EH (cell line): Measurements from ENCODE around the gene TEX10.

Experiments
- DNase-seq: peaks from one replicate; pipeline ENCODE4 v3.0.0-alpha.2; 2015; ENCODE audit warnings: low read depth

Gene TEX10

DNA sequence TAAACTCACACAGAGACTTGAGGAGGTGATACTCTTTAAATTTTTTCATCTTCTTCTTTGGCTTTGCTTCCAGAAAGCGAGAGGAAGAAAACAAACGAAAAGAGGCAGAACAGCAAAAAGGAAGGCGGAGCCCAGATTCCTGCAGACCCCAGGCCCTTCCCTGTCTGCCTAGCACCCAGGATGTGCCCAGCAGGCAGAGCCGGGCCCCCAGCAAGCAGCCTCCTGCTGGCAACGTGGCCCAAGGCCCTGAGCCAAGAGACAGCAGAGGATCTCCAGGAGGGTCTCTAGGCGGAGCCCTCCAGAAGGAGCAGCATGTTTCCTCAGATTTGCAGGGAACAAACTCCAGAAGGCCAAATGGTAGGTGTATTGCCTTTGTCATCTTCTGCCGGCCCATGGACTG is 68.5 kb downstream of the TEX10 start:
- no peak for DNase-seq

DNA sequence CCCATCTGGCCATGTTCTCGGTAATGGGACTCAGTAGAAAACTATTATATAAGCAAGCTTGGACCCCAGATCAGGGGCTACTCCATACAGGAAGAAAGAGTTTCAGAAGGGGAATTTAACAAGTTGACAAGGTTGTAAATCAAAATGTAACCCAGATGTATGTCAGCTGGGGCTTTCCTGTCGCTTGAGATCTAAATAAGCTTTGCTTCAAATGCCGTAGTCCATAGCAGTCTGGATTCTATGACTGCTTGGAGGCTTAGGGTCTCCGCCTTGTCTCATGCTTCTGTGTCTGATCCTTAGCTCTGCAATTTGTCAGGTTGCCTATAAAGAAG is 70.4 kb downstream of the TEX10 start:
- no peak for DNase-seq

DNA sequence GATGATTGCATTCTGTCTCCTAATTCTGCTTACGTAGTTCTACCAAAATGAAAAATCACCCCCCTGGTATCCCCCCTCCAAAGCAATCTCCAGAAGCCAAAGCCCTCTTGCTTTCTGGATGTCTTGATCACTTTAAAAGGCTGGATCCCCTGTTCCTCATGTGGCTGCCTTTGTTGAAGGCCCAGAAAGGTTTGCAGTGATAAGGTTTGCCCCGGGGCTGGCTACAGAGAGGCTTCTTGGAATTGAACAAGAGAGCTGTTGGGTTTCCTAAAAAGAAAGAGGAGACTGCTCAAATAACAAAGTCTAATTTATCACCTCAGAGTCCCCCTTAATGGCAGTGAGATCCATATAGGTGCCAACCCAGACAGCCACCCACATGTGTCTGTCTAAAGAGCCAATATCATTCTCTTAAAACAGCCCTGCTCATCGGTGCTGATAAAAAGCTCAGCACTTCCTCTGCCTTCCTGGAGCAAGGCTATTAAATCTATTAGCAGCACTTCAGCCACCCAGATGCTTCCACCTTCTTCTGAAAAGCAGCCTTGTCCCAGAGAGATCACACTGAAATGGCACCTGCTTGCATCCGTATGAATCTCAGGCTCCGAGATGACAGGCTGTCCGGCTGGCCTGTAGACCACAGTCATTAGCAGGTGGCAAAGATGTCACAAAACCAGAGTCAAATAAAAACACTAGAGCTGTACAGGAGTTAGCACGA is 70.9 kb downstream of the TEX10 start:
- no peak for DNase-seq

DNA sequence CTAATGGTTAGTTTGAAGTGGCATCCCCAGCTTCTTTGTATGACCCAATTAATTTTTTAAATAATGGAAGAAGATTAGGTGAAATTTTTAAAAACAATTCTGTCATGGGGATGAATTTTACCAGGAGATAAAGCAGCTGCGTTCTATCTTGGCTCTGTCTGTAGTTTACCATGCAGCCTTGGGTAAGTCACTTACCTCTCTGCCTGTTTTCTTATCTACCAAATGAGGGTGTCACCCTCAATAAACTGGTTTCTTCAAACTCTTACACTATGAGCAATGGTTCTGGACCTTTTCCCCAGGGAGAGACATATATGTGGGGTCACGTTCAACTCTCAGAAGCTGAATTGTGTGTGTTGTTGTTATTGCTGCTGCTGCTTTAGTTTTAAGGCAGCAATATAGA is 71.7 kb downstream of the TEX10 start:
- DNase-seq = no peak

DNA sequence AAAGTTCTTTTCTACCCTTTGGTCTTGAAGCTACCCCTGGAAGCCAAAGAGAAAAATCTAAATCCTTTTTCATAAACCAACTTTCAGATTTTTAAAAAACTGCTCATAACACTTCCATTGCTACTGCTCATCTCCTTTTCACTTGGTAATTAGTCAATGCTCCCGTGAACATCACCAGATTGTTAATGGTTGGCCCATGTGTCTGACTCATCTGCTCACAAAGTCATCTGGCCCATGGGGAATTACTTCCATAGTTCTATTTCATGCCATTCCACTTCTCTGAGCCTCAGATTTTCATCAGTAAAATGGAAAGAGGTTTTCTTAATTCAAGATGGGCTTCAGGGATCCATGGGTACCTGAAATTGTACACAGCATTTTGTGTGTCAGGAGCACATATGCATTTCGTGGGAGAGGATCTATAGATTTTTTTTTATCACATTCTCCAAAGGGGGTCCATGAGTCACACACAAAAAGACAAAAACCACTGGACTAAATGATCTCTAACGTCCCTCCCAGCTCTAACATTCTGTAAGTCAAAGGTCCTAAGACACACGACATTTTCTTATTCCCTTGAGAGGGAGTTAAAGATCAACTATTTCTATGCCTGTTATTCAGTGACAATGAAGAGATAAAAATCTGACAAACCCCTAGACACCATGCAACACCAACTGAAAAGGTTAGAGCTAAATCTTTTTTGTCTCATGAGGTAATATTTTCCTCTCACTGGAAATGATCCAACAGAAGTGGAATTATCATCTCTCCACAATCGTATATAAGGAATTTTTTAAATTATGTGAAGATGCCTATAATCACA is 75.4 kb downstream of the TEX10 start:
- DNase-seq = peak; percentile 76

DNA sequence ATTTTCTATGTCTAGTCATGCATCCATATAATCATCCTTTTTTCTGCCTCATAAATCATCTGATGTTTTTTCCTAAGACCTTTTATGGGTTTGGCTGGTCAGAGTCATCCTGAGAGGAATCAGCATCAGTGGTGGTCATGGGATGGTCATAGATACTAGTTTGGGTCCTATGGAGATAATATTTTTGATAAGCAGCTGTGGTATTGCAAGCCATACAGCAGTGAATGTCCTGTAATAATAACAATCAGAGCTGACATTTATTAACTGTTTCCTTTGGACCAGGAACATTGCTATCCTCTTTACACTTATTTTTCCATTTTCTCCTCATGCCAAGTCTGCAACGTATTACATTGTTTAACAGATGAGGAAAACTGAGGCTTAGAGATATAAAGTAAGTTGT is 83.1 kb downstream of the TEX10 start:
- DNase-seq = peak; percentile 6

DNA sequence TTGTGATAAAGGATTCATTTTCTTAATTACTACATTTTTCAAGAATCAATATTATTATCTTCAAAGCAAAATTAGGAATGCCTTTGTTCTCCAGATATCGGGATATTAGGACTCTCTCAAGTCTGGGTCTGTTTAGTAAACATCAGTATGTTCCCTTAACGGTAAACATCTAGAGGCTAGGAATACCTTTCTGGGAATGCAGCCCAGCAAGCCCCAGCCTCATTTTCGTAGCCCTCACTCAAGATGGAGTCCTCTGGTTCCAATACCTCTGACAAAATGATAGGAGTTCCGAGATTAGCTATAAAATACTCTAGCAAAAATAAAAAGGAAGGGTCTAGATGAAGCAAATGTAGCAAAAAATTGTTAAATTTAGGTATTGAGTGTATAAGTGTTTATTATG is 84.5 kb downstream of the TEX10 start:
- no peak for DNase-seq

DNA sequence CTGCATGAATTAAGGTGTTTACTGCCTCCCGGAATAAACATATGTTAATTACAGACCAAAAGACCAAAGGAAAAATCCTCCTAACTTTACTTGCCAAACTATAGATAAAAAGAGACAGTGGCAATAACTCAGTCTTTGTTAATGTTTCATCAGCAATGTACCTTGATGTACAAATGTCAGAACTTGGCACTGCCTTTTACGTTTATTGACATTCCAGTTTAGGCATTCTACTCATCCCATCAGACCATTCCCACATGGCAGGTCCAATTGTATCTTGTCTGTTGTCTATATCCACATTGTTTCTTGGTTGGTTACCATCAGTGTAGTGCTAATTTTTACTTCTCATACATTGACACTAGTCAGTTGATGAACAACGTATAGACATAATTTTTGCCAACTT is 85.5 kb downstream of the TEX10 start:
- no peak for DNase-seq
